Large intestine (tissue), 3 donors: ENCODE measurements around the gene TCP11. TPM values are rescaled to one million over a fixed set of nuclear protein-coding genes. Genes with fewer than 3 reads are reported as not detected.
A peak's percentile ranks its signal among the peaks of the same experiment; 100 is the strongest.

ENCODE experiments used
- DNase-seq, 2 donors: peaks; one replicate each; pipeline versions ENCODE4 v3.0.0 to v3.0.0-alpha.2; 2013
- H3K27ac ChIP-seq: one replicate; pipeline ENCODE4 v1.5.1; 2013; ENCODE audit warnings: low read length
- H3K27me3 ChIP-seq: 2 replicates; pipeline ENCODE4 v1.6.1; 2013; ENCODE audit warnings: low read length; ENCODE audit not compliant: control insufficient read depth, insufficient read depth
- H3K36me3 ChIP-seq: 2 replicates; pipeline ENCODE4 v1.6.1; 2013; ENCODE audit warnings: low read length; ENCODE audit not compliant: control insufficient read depth, insufficient read depth
- H3K4me1 ChIP-seq: one replicate; pipeline ENCODE4 v1.6.1; 2013; ENCODE audit warnings: low read length; ENCODE audit not compliant: control insufficient read depth, insufficient read depth
- H3K4me3 ChIP-seq: one replicate; pipeline ENCODE4 v1.5.1; 2013; ENCODE audit warnings: low read length
- H3K9me3 ChIP-seq: one replicate; pipeline ENCODE4 v1.6.1; 2013; ENCODE audit warnings: mild to moderate bottlenecking, low read depth, low read length, moderate library complexity; ENCODE audit not compliant: control insufficient read depth
- WGBS: methylation state at CpG from one replicate; pipeline ENCODE4 v1.1.5; 2013; ENCODE audit warnings: low lambda C conversion rate; ENCODE audit not compliant: insufficient coverage; 5-methylcytosine and 5-hydroxymethylcytosine counted together
- polyA plus RNA-seq: library from polyadenylated mRNA; unstranded; fragments of 120-200 nt; gene quantifications from one replicate; pipeline ENCODE4 v1.2.1, GENCODE V29; 2013

Gene TCP11
- polyA plus RNA-seq, 1 donor: 0.09 TPM

DNA sequence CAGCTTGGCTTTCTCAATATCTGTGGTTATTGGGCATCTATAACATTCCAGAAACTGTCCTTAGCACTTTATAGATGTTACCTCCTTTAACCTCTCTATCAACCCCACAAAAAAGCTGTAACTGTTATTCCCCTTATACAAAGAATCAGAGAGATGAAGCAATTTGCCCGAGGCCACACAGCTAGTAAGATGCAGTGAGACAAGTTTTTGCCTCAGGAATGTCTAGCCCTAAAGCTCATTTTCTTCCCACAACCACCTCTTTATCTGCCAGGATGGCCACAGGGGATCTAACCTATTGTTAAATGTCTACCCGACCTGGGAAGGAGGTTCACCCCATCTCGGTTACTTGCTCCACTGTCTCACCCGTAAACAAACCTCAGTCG, 31.9 kb upstream of the TCP11 start:
- Histone ChIP-seq H3K27me3 (peaks cover 5% of the 10 kb centered on the region), H3K9me3 (peaks cover 4% of the 10 kb centered on the region), H3K4me1 (no peaks in the 10 kb centered on the region), H3K36me3 (no peaks in the 10 kb centered on the region), H3K4me3 (no peak overlapping the region), H3K27ac (no peak overlapping the region)
- WGBS: no CpG with 5 or more reads among the region's 5 CpGs
- DNase-seq: no peak

DNA sequence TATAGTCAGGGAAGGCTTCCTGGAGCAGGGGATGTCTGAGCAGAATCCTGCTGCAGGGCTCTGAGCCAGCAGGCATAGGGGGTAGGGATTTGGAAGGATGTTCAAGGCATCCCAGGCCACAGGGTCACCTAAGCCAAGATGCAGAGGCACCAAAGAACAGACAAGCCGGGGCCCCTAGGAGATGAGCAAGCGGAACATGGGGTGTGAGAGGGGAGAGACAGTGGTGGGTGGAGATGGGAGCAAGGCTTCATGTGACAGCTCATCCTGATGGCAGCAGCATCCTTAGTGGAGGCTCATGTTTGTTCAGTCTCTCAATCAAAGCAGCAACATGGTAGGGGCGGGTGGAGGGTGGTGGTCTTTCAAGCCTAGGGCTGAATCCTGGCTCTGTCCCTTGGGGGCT, 29.8 kb upstream of the TCP11 start:
- no peak overlapping the region for H3K27ac ChIP-seq
- H3K27me3 ChIP-seq: peaks cover 5% of the 10 kb centered on the region
- H3K36me3 ChIP-seq: no peaks in the 10 kb centered on the region
- no peak for DNase-seq
- H3K4me1 ChIP-seq: peaks cover 10% of the 10 kb centered on the region
- no CpG with 5 or more reads among the region's 3 CpGs for WGBS
- peaks cover 4% of the 10 kb centered on the region for H3K9me3 ChIP-seq
- H3K4me3 ChIP-seq: no peak overlapping the region

GRCh38 chr6:35170166-35170565, 29.0 kb upstream of the TCP11 start:
- H3K27ac ChIP-seq: no peak overlapping the region
- H3K27me3 ChIP-seq: peaks cover 5% of the 10 kb centered on the region
- H3K36me3 ChIP-seq: no peaks in the 10 kb centered on the region
- no CpG with 5 or more reads among the region's 1 CpG for WGBS
- no peak for DNase-seq
- peaks cover 4% of the 10 kb centered on the region for H3K9me3 ChIP-seq
- peaks cover 15% of the 10 kb centered on the region for H3K4me1 ChIP-seq
- no peak overlapping the region for H3K4me3 ChIP-seq

DNA sequence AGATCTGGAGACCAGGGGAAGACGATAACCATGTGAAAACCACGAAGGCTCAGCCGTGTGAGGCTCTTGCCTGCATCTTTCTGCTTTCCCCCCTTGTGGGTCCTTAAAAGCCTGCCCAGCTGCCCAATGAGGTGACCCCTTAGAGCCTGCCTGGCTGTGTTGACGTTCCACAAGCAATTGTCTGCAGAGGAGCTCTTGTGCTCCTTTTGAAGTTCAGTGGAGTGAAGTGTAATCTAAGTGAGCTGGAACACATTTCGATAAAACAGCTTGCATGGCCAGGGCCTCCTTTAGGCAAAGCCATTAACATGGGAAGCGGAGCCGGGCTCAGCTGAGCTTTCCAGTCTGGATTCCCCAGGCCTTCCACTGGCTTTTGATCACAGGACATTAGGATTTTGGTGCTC, 27.3 kb upstream of the TCP11 start:
- Histone ChIP-seq H3K4me1 (peaks cover 21% of the 10 kb centered on the region), H3K9me3 (peaks cover 4% of the 10 kb centered on the region), H3K27me3 (no peaks in the 10 kb centered on the region), H3K4me3 (no peak overlapping the region), H3K27ac (no peak overlapping the region), H3K36me3 (no peaks in the 10 kb centered on the region)
- no peak for DNase-seq
- no CpG with 5 or more reads among the region's 7 CpGs for WGBS

DNA sequence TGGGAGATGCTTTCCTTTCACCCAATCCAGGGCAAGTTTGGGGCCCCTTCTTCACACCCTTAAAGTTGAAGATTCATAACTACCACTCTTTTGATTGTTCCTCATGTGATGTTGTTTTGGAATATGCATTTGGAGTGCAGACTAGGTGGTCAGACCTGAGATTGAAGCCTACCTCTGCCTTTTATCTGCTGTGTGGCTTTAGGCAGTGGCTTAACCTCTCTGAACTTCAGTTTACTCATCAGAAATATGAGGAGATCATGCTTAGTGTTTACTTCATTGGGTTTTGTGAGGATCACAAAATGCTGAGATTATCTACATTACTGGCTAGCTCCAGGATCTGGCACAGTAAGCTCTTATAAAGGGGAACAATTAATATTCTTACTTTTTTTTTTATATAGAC, 26.4 kb upstream of the TCP11 start:
- no peak overlapping the region for H3K27ac ChIP-seq
- no peak for DNase-seq
- H3K9me3 ChIP-seq: peaks cover 4% of the 10 kb centered on the region
- H3K27me3 ChIP-seq: no peaks in the 10 kb centered on the region
- no peak overlapping the region for H3K4me3 ChIP-seq
- no peaks in the 10 kb centered on the region for H3K36me3 ChIP-seq
- H3K4me1 ChIP-seq: peaks cover 21% of the 10 kb centered on the region

GRCh38 chr6:35166520-35166919, 25.4 kb upstream of the TCP11 start:
- Histone ChIP-seq H3K4me1 (peaks cover 21% of the 10 kb centered on the region), H3K27ac (peak overlapping the region; percentile 56), H3K36me3 (no peaks in the 10 kb centered on the region), H3K4me3 (no peak overlapping the region), H3K27me3 (no peaks in the 10 kb centered on the region), H3K9me3 (peaks cover 4% of the 10 kb centered on the region)
- WGBS: no CpG with 5 or more reads among the region's 5 CpGs
- DNase-seq: peak in 1 of 2 donors; percentile 51

DNA sequence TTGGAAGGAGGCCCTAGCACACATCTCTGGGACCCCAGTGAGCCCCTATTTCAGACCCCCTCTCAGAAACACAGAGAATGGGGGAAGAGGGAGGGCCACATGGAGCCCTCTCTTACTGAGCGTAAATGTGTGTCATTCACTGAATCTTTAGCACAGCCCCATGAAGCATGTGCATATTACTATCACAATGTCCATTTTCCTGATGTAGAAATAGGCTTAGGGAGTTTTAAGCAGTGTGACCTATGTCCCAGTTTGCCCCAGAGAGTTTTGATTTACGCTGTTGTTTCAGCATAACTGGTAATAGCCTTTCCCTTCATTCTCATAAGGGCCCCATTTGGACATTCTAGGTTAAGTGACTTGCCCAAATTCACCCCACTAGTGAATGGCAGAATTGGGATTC, 25.0 kb upstream of the TCP11 start:
- Histone ChIP-seq H3K27me3 (no peaks in the 10 kb centered on the region), H3K4me1 (peaks cover 21% of the 10 kb centered on the region), H3K27ac (peak overlapping the region; percentile 56), H3K36me3 (no peaks in the 10 kb centered on the region), H3K9me3 (peaks cover 4% of the 10 kb centered on the region), H3K4me3 (no peak overlapping the region)
- no CpG with 5 or more reads among the region's 2 CpGs for WGBS
- no peak for DNase-seq

DNA sequence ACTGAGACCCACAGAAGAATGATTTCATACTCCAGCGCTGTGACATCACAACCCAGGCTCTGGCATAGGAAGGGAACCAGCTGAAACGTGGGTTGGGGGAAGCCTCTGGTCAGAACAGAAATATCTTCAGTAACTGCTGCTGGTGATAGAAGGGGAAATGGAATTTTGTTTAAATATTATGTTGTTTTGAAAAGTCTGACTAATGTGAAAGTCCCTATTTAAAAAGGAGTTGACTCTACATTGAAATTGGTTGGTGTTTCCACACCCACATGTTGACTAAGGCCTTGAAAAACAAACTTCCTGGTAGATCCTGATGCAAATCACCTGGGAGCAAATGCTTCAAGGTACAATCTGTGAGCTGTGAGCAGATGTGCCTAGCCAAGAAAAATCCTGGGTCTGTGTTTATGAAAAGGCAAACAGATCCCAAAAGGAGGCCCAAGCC, 24.5 kb upstream of the TCP11 start:
- Histone ChIP-seq H3K4me1 (peaks cover 21% of the 10 kb centered on the region), H3K27ac (peak overlapping the region; percentile 56), H3K9me3 (peaks cover 4% of the 10 kb centered on the region), H3K36me3 (no peaks in the 10 kb centered on the region), H3K27me3 (no peaks in the 10 kb centered on the region), H3K4me3 (no peak overlapping the region)
- DNase-seq: peak in 1 of 2 donors; percentile 67
- WGBS: no CpG with 5 or more reads among the region's 2 CpGs

DNA sequence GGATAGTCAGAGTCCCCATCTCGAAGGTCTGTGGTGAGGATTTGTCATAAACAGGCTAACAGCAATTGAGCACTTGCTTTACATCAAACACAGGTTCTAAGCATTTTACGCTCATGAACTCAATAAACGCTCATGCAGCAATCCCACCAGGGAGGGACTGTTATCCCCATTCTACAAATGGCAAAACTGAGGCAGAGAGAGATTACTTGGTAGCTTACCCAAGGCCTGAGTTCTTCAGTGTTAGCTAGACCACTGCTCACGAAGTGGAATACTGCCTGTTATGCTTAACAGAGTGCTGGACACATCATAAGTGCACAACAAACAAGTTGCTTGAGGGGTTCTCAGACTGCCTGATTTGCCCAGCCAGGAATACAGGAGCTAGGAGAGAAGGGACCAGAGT, 23.7 kb upstream of the TCP11 start:
- no peak overlapping the region for H3K27ac ChIP-seq
- WGBS: no CpG with 5 or more reads among the region's 4 CpGs
- peaks cover 4% of the 10 kb centered on the region for H3K9me3 ChIP-seq
- no peak for DNase-seq
- no peak overlapping the region for H3K4me3 ChIP-seq
- H3K36me3 ChIP-seq: no peaks in the 10 kb centered on the region
- H3K4me1 ChIP-seq: peaks cover 21% of the 10 kb centered on the region
- H3K27me3 ChIP-seq: no peaks in the 10 kb centered on the region

GRCh38 chr6:35164277-35164676, 23.1 kb upstream of the TCP11 start:
- no CpG with 5 or more reads among the region's 6 CpGs for WGBS
- peaks cover under 1% of the 10 kb centered on the region for H3K9me3 ChIP-seq
- H3K36me3 ChIP-seq: no peaks in the 10 kb centered on the region
- H3K4me1 ChIP-seq: peaks cover 21% of the 10 kb centered on the region
- DNase-seq: no peak
- H3K27me3 ChIP-seq: no peaks in the 10 kb centered on the region
- no peak overlapping the region for H3K27ac ChIP-seq
- H3K4me3 ChIP-seq: no peak overlapping the region

- Histone ChIP-seq H3K4me1 (peaks cover 21% of the 10 kb centered on the region), H3K9me3 (no peaks in the 10 kb centered on the region), H3K4me3 (no peak overlapping the region), H3K36me3 (no peaks in the 10 kb centered on the region), H3K27ac (no peak overlapping the region), H3K27me3 (no peaks in the 10 kb centered on the region)
- DNase-seq: no peak
- no CpG with 5 or more reads among the region's 7 CpGs for WGBS
Measured at GRCh38 chr6:35163836-35164235, 22.7 kb upstream of the TCP11 start.
